HG03097 (cell line): ENCODE results near the gene KCNIP2.

Experiments used
- ATAC-seq: cut with Tn5 transposase; IDR thresholded peaks from one replicate; pipeline ENCODE4 v1.9.1; 2021; ENCODE audit not compliant: unreplicated experiment, low FRiP score

Gene KCNIP2

GRCh38 chr10:101785801-101786200 lies 57.8 kb downstream of the KCNIP2 start:
- ATAC-seq = no peak

GRCh38 chr10:101784558-101784957 lies 59.0 kb downstream of the KCNIP2 start:
- no peak for ATAC-seq

GRCh38 chr10:101783736-101784118 lies 59.9 kb downstream of the KCNIP2 start:
- no peak for ATAC-seq

GRCh38 chr10:101782811-101783735 lies 60.5 kb downstream of the KCNIP2 start, which contains the start of gene NPM3:
TSS of gene NPM3 (minus strand) at chr10:101783446. CDS start at chr10:101783390, 56 bp downstream.
- ATAC-seq = no peak

GRCh38 chr10:101781984-101782810 lies 61.4 kb downstream of the KCNIP2 start:
- ATAC-seq = no peak

GRCh38 chr10:101781655-101781983 lies 62.0 kb downstream of the KCNIP2 start:
- no peak for ATAC-seq

GRCh38 chr10:101780818-101781654 lies 62.6 kb downstream of the KCNIP2 start:
- ATAC-seq = no peak

GRCh38 chr10:101780187-101780817 lies 63.3 kb downstream of the KCNIP2 start:
- no peak for ATAC-seq

- ATAC-seq = peak; percentile 47
Observed at GRCh38 chr10:101779544-101780186, 63.9 kb downstream of the KCNIP2 start.

- ATAC-seq = no peak
Observed at GRCh38 chr10:101778781-101779543, 64.6 kb downstream of the KCNIP2 start.

GRCh38 chr10:101778151-101778780 lies 65.3 kb downstream of the KCNIP2 start:
- no peak for ATAC-seq

GRCh38 chr10:101777619-101778145 lies 65.9 kb downstream of the KCNIP2 start:
- ATAC-seq = no peak

GRCh38 chr10:101776161-101776817 lies 67.3 kb downstream of the KCNIP2 start:
- no peak for ATAC-seq
